Ishikawa (cell line): Measurements from ENCODE around the gene GIMAP7.

Source experiments
- CREB1 ChIP-seq: IDR thresholded peaks from 2 replicates; pipeline ENCODE4 v1.6.1; 2012; ENCODE audit warnings: low read depth
- EP300 ChIP-seq: IDR thresholded peaks from 2 replicates; pipeline ENCODE4 v1.6.1; 2012; ENCODE audit warnings: borderline replicate concordance
- RAD21 ChIP-seq: IDR thresholded peaks from 2 replicates; pipeline ENCODE4 v1.6.1; 2012; ENCODE audit warnings: low read depth
- TEAD4 ChIP-seq: IDR thresholded peaks from 2 replicates; pipeline ENCODE4 v1.6.1; 2012
- YY1 ChIP-seq: IDR thresholded peaks from 2 replicates; pipeline ENCODE4 v1.6.1; 2012; ENCODE audit warnings: low read depth
- TF ChIP-seq, protein P1 (sequence below): IDR thresholded peaks from 2 replicates; pipeline ENCODE4 v1.6.1; 2012
- TF ChIP-seq, protein P2 (sequence below): IDR thresholded peaks from 2 replicates; pipeline ENCODE4 v1.6.1; 2012

GRCh38 chr7:150564566-150564965, 49.9 kb downstream of the GIMAP7 start:
- TF ChIP-seq, protein P1, sequence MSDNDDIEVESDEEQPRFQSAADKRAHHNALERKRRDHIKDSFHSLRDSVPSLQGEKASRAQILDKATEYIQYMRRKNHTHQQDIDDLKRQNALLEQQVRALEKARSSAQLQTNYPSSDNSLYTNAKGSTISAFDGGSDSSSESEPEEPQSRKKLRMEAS, result no peak
- TF ChIP-seq CREB1 (no peak), RAD21 (no peak), YY1 (no peak), EP300 (no peak), TEAD4 (no peak)
- TF ChIP-seq, protein P2, sequence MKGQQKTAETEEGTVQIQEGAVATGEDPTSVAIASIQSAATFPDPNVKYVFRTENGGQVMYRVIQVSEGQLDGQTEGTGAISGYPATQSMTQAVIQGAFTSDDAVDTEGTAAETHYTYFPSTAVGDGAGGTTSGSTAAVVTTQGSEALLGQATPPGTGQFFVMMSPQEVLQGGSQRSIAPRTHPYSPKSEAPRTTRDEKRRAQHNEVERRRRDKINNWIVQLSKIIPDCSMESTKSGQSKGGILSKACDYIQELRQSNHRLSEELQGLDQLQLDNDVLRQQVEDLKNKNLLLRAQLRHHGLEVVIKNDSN, result no peak
